DND-41 (cell line): ENCODE measurements around the gene POLR2M.

ENCODE experiments used
- ATAC-seq: fragments of 200-7000 bp; cut with Tn5 transposase; 3 replicates; pipeline ENCODE4 v1.9.1; 2021; ENCODE audit warnings: low read depth; ENCODE audit not compliant: insufficient read depth
- DNase-seq: peaks from one replicate; pipeline ENCODE4 v3.0.0-alpha.2; 2020
- H2AFZ ChIP-seq: 2 replicates; pipeline ENCODE4 v1.6.0; 2012; ENCODE audit warnings: low read depth, low read length
- H3K27ac ChIP-seq: 2 replicates; pipeline ENCODE4 v1.5.1; 2012; ENCODE audit warnings: low read length, inconsistent platforms
- H3K27me3 ChIP-seq: fragments of 200-600 bp; sonication (generic); 2 replicates; pipeline ENCODE4 v1.6.0; 2012; ENCODE audit warnings: low read length, mild to moderate bottlenecking, inconsistent platforms; ENCODE audit not compliant: insufficient read depth, poor library complexity
- H3K36me3 ChIP-seq: 2 replicates; pipeline ENCODE4 v1.5.1; 2012; ENCODE audit warnings: low read length, inconsistent platforms; ENCODE audit not compliant: insufficient read depth
- H3K4me1 ChIP-seq: 2 replicates; pipeline ENCODE4 v1.5.1; 2012; ENCODE audit warnings: mild to moderate bottlenecking, low read length; ENCODE audit not compliant: insufficient read depth
- H3K4me2 ChIP-seq: 2 replicates; pipeline ENCODE4 v1.6.0; 2012; ENCODE audit warnings: mild to moderate bottlenecking, moderate library complexity, low read length, inconsistent platforms; ENCODE audit not compliant: insufficient read depth
- H3K4me3 ChIP-seq, 2 experiments: fragments of 200-600 bp in 1 of 2; shearing (Covaris generic) in 1 of 2; 2 replicates each; pipeline ENCODE4 v1.5.1; 2012 to 2016; ENCODE audit warnings: inconsistent platforms in 2 of 2, low read length in 2 of 2, mild to moderate bottlenecking in 2 of 2, low read depth in 1 of 2, moderate library complexity in 1 of 2
- H3K79me2 ChIP-seq: 2 replicates; pipeline ENCODE4 v1.6.0; 2012; ENCODE audit warnings: low read length, inconsistent platforms; ENCODE audit not compliant: insufficient read depth
- H3K9ac ChIP-seq: 2 replicates; pipeline ENCODE4 v1.6.0; 2012; ENCODE audit warnings: low read depth, mild to moderate bottlenecking, inconsistent platforms, low read length, moderate library complexity
- H3K9me3 ChIP-seq: 2 replicates; pipeline ENCODE4 v1.5.1; 2012; ENCODE audit warnings: low read length, moderate library complexity, mild to moderate bottlenecking, inconsistent platforms; ENCODE audit not compliant: insufficient read depth, severe bottlenecking
- H4K20me1 ChIP-seq: 2 replicates; pipeline ENCODE4 v1.6.0; 2012; ENCODE audit warnings: low read length; ENCODE audit not compliant: insufficient read depth
- CTCF ChIP-seq: IDR thresholded peaks from 2 replicates; pipeline ENCODE4 v1.5.1; 2012; ENCODE audit warnings: borderline replicate concordance, low read length, moderate library complexity, mild to moderate bottlenecking; ENCODE audit not compliant: poor library complexity, severe bottlenecking; ENCODE audit errors: extremely low read depth
- EZH2 ChIP-seq: IDR thresholded peaks from 3 replicates; pipeline ENCODE4 v1.6.1; 2012; ENCODE audit warnings: borderline replicate concordance, low read depth, mild to moderate bottlenecking, moderate library complexity, low read length, inconsistent platforms; ENCODE audit not compliant: severe bottlenecking

Gene POLR2M

GRCh38 chr15:57667171-57667849 is 39.2 kb upstream of the POLR2M start:
- TF ChIP-seq CTCF: peak; percentile 13
- no peak for TF ChIP-seq EZH2
- Histone ChIP-seq H3K4me3 (no peak overlapping the region), H2AFZ (no peak overlapping the region), H4K20me1 (no peaks in the 10 kb centered on the region), H3K79me2 (no peaks in the 10 kb centered on the region), H3K4me2 (no peak overlapping the region), H3K27me3 (no peaks in the 10 kb centered on the region), H3K36me3 (no peaks in the 10 kb centered on the region), H3K9ac (no peak overlapping the region), H3K27ac (no peak overlapping the region), H3K4me1 (no peaks in the 10 kb centered on the region), H3K9me3 (no peaks in the 10 kb centered on the region)
- ATAC-seq (no peak), DNase-seq (no peak)

GRCh38 chr15:57668016-57668415 is 38.5 kb upstream of the POLR2M start:
- TF ChIP-seq EZH2 (no peak), CTCF (no peak)
- Histone ChIP-seq H2AFZ (no peak overlapping the region), H3K36me3 (no peaks in the 10 kb centered on the region), H3K27ac (no peak overlapping the region), H3K9me3 (no peaks in the 10 kb centered on the region), H4K20me1 (no peaks in the 10 kb centered on the region), H3K4me1 (no peaks in the 10 kb centered on the region), H3K27me3 (no peaks in the 10 kb centered on the region), H3K4me2 (no peak overlapping the region), H3K79me2 (no peaks in the 10 kb centered on the region), H3K9ac (no peak overlapping the region), H3K4me3 (no peak overlapping the region)
- ATAC-seq (no peak), DNase-seq (no peak)

- H3K36me3 ChIP-seq: no peaks in the 10 kb centered on the region
These were observed 34.9 kb upstream of the POLR2M start for GRCh38 chr15:57671636-57672035.

More at GRCh38 chr15:57671636-57672035, 34.9 kb upstream of the POLR2M start:
- Histone ChIP-seq H2AFZ (no peak overlapping the region), H4K20me1 (no peaks in the 10 kb centered on the region), H3K4me1 (no peaks in the 10 kb centered on the region), H3K79me2 (no peaks in the 10 kb centered on the region), H3K4me2 (no peak overlapping the region), H3K9me3 (no peaks in the 10 kb centered on the region), H3K27me3 (peaks cover 8% of the 10 kb centered on the region), H3K9ac (no peak overlapping the region), H3K4me3 (no peak overlapping the region), H3K27ac (no peak overlapping the region)
- DNase-seq (no peak), ATAC-seq (no peak)
- TF ChIP-seq CTCF (no peak), EZH2 (no peak)
